ENCODE data around the gene APH1A.
"Not testable (repeated sequence)": the region's sequence is repeated elsewhere in the genome, so short reads cannot be mapped to it uniquely, and the experiment has no call there.

APH1A gene

DNA sequence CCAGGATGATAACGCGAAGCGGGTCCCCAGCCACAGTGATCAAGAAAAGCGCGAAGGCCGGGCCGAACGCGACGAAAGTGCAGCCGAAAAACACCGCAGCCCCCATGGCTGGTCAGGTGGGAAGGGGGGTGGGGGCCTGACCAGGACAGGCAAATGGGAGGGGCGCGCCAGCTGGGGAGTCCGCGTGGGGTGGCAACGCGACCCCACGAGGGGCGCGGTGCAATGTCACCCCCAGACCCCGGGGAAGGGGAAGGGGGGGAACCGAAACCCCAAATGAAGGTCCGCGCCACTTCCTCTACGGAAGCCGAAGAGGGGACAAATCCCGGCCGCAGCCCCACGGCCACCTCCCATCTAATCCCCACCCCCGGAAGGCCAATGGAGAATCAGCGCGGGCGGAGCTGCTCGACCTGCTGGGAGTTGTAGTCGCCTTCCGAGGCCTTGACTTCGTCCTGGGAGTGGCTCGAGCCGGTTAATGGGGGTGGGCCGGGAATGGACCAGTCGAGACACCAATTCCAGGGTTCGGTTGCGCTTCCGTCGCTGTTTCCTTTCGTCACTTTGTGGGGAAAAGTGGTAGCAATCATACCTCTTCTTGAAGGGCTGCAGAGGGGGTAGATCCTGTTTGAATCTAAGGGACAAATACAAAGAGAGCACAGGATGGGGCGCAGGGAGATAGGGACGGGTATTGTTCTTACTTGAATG, at the start of gene APH1A:
Gene APH1A (minus strand): TSS at position 312 of the 699 bp plus-strand sequence. CDS start 206 bp downstream, at position 106.
- DNase-seq (ENCODE audit: low read depth) = peak; percentile 87

- DNase-seq (ENCODE audit: low read depth) = not testable (repeated sequence)
Observed at GRCh38 chr1:150314691-150315090, 45.9 kb upstream of the APH1A start.

DNA sequence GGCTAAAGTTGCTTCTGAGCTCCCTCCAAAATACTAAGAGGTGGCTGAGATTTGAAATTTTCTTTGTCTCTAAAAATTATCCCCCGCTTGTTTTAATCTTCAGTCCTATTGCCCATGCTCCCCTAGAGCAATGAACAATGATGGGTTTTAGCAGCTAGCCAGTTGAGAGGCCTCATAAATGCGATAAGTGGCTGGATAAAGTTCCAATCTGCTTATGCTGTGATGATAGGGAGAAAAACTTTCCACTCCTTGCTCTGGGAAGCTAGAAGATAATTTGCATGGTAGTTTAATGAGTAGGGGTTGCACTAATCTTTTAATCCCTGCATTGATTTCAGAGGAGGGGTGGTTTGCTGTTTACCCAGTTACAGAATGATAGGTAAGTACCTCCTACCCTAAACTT, 42.9 kb upstream of the APH1A start:
- no peak for DNase-seq (ENCODE audit: low read depth)

DNA sequence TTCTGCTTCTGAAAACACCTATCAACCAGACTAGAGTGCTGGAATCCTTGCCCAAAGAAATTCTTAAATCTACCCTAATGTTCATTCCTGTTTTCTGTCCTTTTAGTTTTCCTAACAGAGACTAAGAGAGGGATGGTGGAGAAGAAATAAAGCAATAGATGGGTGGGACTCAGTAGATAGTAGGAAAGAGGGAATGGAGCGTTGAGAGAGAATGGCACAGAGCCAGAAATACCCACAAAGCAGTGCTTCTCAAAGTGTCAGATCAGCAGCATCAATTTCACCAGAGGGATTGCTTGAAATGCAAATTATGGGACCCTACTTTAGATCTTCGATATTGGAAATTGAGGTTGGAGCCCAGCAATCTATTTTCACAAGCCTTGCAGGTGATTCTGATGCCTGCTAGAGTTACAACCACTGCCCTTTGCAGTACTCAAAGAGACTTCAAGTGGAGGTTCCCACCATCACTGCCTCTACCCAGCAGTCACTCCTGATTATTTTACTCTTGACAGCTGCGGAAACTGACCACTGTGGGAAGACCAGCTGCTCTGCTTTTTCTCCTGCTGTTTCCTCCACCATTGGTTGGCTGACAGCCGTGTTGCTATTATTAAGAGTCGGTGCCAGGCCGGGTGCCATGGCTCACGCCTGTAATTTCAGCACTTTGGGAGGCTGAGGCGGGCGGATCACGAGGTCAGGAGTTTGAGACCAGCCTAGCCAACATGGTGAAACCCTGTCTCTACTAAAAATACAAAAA, 41.1 kb upstream of the APH1A start:
- no peak for DNase-seq (ENCODE audit: low read depth)

- not testable (repeated sequence) for DNase-seq (ENCODE audit: low read depth)
Observed at GRCh38 chr1:150308585-150308984, 39.8 kb upstream of the APH1A start.

GRCh38 chr1:150302902-150303301, 34.1 kb upstream of the APH1A start:
- DNase-seq (ENCODE audit: low read depth) = no peak

DNA sequence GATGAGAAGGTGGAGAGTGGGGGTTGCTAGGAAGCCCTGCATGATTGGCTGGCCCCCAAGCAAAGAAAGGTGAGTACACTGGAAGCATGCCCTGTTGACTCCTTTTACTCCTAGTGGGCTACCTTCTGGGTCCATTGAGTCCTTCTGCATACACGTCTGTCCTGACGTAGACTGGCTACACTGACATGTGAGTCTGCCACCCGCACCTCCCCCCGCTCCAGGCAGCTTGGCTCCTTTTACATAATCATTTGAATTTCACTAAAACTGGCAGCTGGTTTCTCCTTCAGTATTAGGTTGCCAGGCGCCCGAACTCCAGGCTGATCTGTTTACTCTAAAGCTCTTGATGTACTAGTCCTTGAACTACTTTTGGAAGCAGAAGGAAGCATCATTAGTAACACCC, 33.5 kb upstream of the APH1A start:
- DNase-seq (ENCODE audit: low read depth) = no peak

DNA sequence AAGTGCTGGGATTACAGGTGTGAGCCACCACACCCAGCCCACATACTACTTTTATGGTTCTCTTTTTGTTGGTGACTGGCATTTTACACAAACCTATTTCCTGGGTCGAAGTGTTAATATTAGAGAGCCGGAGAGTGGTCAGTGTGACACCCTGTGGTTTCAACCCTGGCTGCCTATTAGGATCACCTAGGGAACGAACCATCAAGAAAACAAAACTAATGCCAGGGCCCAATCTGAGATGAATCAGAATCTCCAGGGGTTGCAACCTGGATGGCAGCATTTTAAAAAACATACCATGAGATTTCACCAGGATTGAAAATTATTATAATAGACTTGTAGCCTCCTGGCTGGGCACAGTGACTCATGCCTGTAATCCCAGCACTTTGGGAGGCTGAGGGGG, 30.9 kb upstream of the APH1A start:
- no peak for DNase-seq (ENCODE audit: low read depth)

- DNase-seq (ENCODE audit: low read depth) = no peak
Observed at GRCh38 chr1:150295476-150295875, 26.7 kb upstream of the APH1A start.

DNA sequence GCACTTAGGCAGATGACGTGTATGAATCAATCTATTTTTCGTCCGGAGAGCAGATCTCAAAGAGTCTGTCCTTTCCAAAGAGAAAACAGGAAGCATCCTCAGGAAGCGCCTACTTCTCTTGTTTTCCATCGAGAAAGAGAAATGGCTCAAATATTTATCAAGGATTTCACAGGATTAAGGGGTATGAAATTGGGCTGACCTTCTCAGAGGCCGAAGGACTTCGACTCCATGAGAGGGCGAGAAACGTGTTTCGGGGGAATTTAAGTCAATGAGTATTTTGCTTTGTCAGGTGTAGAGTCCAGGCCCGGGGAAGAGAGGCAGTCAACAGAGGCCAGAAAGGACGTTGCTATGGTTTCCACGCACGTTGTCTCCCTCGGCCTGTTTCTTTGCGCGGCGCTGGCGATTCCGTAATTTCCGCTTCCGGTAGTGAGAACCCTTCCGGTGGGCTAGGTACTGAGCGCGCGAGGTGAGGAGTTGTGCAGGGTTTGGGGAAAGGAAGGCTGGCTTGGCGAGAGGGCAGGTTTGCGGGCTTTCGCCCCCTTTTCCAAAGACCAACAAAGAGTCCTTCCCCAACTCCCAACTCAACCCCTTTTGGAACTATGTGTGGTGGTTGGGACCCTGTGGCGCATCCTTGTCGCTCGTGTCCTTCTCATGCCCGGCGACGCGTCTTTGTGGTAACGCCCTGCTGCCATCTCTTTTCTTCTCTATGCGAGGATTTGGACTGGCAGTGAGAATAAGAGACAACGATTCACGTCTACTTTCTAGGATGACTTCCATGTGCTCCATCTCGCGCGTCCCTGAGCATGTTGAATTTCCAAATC, 24.8 kb upstream of the APH1A start, which contains the start of gene MRPS21:
Gene MRPS21 (plus strand): TSS at position 429 of the 821 bp plus-strand sequence. CDS start 506 bp downstream, outside the sequence.
- DNase-seq (ENCODE audit: low read depth) = peak; percentile 78

DNA sequence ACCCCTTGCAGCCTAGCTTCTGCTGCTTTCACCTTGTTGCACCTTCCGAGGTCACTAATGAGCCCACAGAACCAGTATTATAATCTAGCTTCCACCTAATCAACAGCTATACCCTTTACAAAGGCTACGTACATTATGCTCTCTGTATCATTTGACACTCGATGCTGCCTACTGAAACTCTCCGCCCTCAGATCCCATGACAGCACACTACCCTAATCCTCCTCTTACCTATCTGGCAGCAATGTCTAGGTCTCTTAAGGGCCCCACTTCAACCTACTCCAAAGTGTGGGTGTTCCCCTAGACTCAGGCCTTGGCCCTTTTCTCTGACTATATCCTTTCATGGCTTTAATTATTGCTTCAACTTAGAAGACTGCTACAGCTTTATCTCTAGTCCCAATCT, 20.0 kb upstream of the APH1A start:
- no peak for DNase-seq (ENCODE audit: low read depth)

GRCh38 chr1:150288382-150288781, 19.6 kb upstream of the APH1A start:
- DNase-seq (ENCODE audit: low read depth) = no peak

- DNase-seq (ENCODE audit: low read depth) = no peak
Observed at GRCh38 chr1:150283260-150283659, 14.4 kb upstream of the APH1A start.

- no peak for DNase-seq (ENCODE audit: low read depth)
Observed at GRCh38 chr1:150282558-150282958, 13.7 kb upstream of the APH1A start.

- peak; percentile 70 for DNase-seq (ENCODE audit: low read depth)
Observed at GRCh38 chr1:150281758-150282557, 13.1 kb upstream of the APH1A start, which contains the start of gene CIART. TSS of gene CIART (plus strand) at chr1:150282554. CDS start at chr1:150283268, 714 bp downstream.

- DNase-seq (ENCODE audit: low read depth) = peak; percentile 39
Observed at GRCh38 chr1:150281221-150281757, 12.5 kb upstream of the APH1A start.

DNA sequence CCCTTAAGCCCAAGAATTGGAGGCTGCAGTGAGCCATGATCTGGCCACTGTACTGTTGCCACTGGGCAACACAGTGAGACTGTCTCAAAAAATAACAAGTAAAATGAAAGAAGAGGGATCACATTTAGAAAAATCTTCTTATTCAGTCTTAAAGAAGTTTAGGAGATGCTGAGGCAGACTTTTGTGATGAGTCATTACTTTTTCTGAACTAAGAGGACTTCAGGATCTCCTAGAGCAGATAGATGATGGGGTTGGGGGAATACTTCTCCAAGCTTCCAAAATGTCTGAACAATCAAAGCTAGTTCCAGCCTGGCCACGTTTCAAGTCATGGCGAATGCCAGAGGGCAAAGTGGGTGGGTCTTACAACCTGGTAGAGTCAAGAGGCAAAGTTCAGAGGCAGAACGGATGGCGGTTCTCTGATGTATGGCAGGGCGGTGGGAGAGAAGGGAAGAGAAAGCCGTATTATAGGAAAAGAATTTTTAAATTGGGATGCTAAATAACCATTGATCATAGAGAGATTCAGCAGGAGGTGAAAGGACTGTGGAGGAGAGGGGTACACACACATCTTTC, 11.4 kb upstream of the APH1A start:
- DNase-seq (ENCODE audit: low read depth) = no peak

- no peak for DNase-seq (ENCODE audit: low read depth)
Observed at GRCh38 chr1:150273311-150273710, 4.5 kb upstream of the APH1A start.

- no peak for DNase-seq (ENCODE audit: low read depth)
Observed at GRCh38 chr1:150271291-150271959, 2.6 kb upstream of the APH1A start.

DNA sequence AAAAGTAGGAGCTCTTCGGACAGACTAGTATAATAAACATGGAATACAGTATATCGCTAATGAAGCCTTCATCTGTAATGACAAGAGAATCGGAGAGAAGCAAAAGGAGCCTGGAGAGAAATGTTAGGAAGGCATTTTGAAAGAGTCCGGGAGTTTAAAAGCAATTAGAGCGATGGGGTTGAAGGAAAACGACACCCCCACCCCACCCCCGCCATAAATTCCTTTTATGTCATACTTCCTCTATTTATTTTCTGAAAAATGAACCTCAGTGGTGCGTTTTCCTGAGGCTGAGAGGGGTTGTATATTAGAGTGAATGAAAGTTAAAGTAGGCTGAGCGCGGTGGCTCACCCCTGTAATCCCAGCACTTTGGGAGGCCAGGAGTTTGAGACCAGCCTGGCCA, 635 bp upstream of the APH1A start:
- DNase-seq (ENCODE audit: low read depth) = no peak

Data from activated T-helper 9 cell treated with anti-CD3 and anti-CD28 coated beads, Interleukin-2, amount 50 U/mL, for 16 hours (primary cell).